Stimulated activated CD8-positive, alpha-beta memory T cell treated with anti-CD3 and anti-CD28 coated beads, Interleukin-2, amount 100 ng/mL, for 48 hours (primary cell): ENCODE data around the gene RAD52.

Experiments used
- DNase-seq, 2 donors: peaks; one replicate each; pipeline ENCODE4 v3.0.0-alpha.2; 2020; ENCODE audit warnings: low read depth in 2 of 2

Gene RAD52

GRCh38 chr12:868722-869121 lies 80.8 kb downstream of the RAD52 start:
- no peak for DNase-seq

GRCh38 chr12:867905-868304 lies 81.6 kb downstream of the RAD52 start:
- DNase-seq: no peak

DNA sequence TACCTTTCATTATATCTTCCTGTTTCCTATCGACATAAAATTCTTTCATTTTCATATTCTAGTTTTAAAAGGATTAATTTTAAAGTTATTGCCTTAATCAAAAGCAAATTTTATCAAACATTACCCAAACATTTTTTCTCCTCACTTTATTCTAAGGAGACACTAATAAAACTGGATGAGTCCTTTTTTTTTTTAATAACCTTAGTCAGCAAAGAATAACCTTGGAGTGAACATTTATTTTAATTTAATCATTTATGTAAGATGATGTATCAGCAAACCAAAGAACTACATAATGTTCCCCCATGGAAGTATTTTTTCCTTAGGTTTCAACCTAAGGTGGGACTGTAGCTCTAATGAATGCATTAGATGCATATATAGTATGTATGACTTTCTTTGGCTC lies 83.9 kb downstream of the RAD52 start:
- no peak for DNase-seq

DNA sequence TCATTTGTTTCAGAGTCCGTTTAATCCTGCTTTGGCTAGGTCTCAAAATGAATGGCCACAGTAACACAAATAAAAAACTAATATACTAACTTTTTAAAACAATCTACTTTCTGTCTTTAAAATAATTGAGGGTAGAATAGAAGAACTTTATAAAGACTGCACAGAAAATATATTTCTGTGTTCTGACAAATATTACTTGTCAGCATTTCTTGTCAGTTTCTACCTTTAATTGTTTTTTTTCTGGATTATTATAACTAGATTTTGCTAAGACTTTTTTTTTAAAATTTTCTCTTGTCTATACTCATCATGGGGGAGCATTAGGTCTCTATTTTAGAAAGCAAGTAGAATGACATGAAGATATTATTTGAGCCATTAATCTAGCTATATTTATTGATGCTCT lies 86.2 kb downstream of the RAD52 start:
- no peak for DNase-seq

GRCh38 chr12:862303-862911 lies 87.1 kb downstream of the RAD52 start:
- no peak for DNase-seq
